Activated T-cell treated with anti-CD3 and anti-CD28 coated beads, Interleukin-2, amount 50 U/mL, for 4 hours (primary cell): ENCODE results near the gene HMG20A. TPM values are rescaled to one million over a fixed set of nuclear protein-coding genes. Genes with fewer than 3 reads are reported as not detected.

Source experiments
- ATAC-seq, 2 donors: fragments of 200-7000 bp; cut with Tn5 transposase; one replicate each; pipeline ENCODE4 v1.10.0; 2021
- DNase-seq: peaks from one replicate; pipeline ENCODE4 v3.0.0-alpha.2; 2020
- H3K27me3 Mint-ChIP-seq: one replicate; pipeline ENCODE4 v1.8.0; 2021; ENCODE audit warnings: low read depth, mixed read lengths
- H3K36me3 Mint-ChIP-seq: one replicate; pipeline ENCODE4 v1.8.0; 2022; ENCODE audit warnings: mixed read lengths; ENCODE audit not compliant: insufficient read depth
- H3K4me1 Mint-ChIP-seq: one replicate; pipeline ENCODE4 v1.8.0; 2021; ENCODE audit warnings: low read depth, mixed read lengths
- H3K4me3 Mint-ChIP-seq: one replicate; pipeline ENCODE4 v1.8.0; 2021; ENCODE audit warnings: mild to moderate bottlenecking, moderate library complexity, mixed read lengths
- H3K9me3 Mint-ChIP-seq: one replicate; pipeline ENCODE4 v1.8.0; 2021; ENCODE audit warnings: mixed read lengths
- total RNA-seq, 3 donors: library from RNA; stranded (reverse); gene quantifications; one replicate each; pipeline ENCODE4 v1.2.1, GENCODE V29; 2021

HMG20A gene
- total RNA-seq, 3 donors from 2014 or later, result 32.7 to 35.1 (median 34.3) TPM

DNA sequence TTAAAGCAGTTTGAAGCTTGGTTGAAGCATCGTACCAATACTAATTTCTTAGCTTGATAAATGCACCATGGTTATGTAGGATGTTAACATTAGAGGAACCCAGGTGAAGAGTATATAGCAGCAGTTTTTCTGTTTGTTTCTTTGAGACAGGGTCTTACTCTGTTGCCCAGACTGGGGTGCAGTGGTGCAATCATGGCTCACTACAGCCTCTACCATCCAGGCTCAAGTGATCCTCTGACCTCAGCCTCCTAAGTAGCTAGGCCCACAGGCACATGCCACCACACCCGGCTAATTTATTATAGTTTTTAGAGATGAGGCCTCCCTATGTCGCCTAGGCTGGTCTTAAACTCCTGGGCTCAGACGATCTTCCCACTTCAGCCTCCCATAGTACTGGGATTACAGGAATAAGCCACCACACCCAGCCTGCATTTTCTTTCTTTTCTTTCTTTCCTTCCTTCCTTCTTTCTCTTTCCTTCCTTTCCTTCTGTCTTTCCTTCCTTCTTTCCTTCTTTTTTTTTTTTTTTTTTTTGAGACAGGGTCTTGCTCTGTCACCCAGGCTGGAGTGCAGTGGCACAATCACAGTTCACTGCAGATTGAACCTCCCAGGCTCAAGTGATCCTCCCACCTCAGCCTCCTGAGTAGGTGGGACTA lies 6.9 kb upstream of the HMG20A start:
- ATAC-seq, result no peak
- no peak for DNase-seq
- H3K4me1 Mint-ChIP-seq, result peaks cover 32% of the 10 kb centered on the region
- no peak overlapping the region for H3K4me3 Mint-ChIP-seq
- H3K36me3 Mint-ChIP-seq, result no peaks in the 10 kb centered on the region
- H3K9me3 Mint-ChIP-seq, result no peaks in the 10 kb centered on the region
- no peaks in the 10 kb centered on the region for H3K27me3 Mint-ChIP-seq

DNA sequence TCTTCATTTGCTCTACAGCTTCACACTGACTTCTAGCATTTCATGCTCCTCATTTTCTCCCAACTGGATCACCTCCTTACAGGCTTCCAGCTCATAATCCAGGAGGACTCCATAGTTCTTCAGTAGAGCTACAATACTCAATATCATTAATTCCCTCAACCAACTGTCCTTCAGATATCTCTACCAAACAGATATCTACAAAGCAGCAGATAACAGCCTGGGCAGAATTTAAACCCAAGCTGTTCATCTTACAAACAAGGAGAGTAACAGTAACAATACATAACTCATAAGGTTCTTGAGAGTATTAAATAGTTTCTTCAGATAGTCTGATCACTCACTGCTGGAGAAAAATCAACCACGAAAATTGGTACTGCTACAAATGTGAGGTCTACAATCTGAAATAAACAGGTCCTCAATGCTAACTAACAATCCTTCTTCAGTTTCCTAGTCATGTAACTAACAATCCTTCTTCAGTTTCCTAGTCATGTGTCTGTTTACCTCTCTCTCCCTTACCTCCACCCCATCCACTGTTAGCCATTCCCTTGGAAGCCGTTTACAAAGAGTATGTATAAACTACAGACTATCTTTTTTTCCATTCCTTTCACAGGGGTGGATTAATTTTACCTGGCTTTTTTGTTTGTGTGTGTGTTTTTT lies 5.8 kb upstream of the HMG20A start:
- H3K9me3 Mint-ChIP-seq, result no peaks in the 10 kb centered on the region
- no peaks in the 10 kb centered on the region for H3K27me3 Mint-ChIP-seq
- H3K36me3 Mint-ChIP-seq, result no peaks in the 10 kb centered on the region
- peaks cover 27% of the 10 kb centered on the region for H3K4me1 Mint-ChIP-seq
- ATAC-seq (no peak), DNase-seq (no peak)
- H3K4me3 Mint-ChIP-seq, result no peak overlapping the region

DNA sequence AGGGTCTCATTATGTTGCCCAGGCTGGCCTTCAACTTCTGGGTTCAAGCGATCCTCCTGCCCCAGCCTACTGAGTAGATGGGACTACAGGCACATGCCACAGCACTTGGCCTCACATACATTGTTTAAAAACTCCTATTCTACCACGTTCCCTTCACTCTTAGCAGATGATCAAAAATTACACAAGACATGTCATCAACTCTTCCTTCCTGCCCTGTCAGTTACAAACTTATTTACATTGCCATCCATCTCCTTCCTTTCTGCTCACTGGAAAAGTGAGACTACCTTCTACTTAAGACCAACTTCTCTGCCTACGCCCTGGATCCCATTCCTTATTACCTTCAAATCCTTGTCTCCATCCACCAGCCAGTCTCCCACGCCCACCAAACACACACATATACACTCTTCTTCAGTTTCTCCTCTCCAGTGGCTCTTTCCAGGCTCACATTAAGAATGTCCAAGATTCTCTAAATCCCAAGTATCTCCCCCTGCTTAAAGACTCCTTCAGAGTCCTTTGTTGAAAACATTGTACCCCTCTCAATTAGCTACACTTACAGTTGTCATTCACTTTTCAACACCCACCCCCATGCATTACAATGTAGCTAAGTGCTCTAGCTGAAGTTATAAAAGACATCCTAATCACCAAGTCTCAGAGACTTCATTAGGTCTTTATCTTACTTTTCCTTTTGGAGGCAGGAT lies 5.1 kb upstream of the HMG20A start:
- H3K36me3 Mint-ChIP-seq, result no peaks in the 10 kb centered on the region
- H3K27me3 Mint-ChIP-seq, result no peaks in the 10 kb centered on the region
- H3K4me1 Mint-ChIP-seq, result peaks cover 22% of the 10 kb centered on the region
- ATAC-seq (no peak), DNase-seq (no peak)
- H3K9me3 Mint-ChIP-seq, result no peaks in the 10 kb centered on the region
- no peak overlapping the region for H3K4me3 Mint-ChIP-seq

DNA sequence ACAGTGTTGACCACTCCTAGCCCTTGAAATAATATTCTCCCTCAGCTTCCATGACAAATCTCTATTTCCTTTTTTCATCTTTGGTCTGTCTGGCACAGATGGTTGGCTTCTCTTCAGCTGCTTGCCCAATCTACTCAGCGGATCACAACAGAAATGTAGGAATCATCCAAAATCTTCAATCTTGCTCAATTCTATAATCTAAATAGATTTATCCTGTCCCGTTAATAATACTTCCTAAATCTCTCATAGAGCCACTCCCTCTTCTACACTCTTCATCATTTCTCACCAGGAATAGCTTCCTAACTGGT lies 4.6 kb upstream of the HMG20A start:
- ATAC-seq (no peak), DNase-seq (no peak)
- no peaks in the 10 kb centered on the region for H3K9me3 Mint-ChIP-seq
- no peaks in the 10 kb centered on the region for H3K36me3 Mint-ChIP-seq
- H3K4me1 Mint-ChIP-seq, result peaks cover 23% of the 10 kb centered on the region
- no peaks in the 10 kb centered on the region for H3K27me3 Mint-ChIP-seq
- no peak overlapping the region for H3K4me3 Mint-ChIP-seq

DNA sequence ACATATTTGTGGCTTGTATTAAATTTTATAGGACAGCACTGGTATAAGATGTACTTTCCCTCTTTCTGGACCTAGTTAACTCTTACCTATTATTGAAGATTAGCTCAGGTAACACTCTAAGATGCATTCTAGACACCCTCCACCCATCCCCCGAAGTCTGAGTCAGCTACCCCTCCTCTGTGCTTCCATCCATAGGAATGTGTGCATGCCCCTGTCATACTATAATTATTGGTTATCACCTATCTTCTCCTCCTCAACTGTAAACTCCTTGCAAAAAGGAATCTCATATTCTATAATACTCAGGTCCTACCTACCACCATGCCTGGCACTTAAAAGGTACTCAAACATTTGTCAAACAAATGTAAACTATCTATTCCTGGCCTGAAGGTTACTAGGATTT lies 3.7 kb upstream of the HMG20A start:
- peaks cover 30% of the 10 kb centered on the region for H3K4me1 Mint-ChIP-seq
- no peaks in the 10 kb centered on the region for H3K9me3 Mint-ChIP-seq
- ATAC-seq (no peak), DNase-seq (no peak)
- no peaks in the 10 kb centered on the region for H3K36me3 Mint-ChIP-seq
- no peaks in the 10 kb centered on the region for H3K27me3 Mint-ChIP-seq
- H3K4me3 Mint-ChIP-seq, result no peak overlapping the region

DNA sequence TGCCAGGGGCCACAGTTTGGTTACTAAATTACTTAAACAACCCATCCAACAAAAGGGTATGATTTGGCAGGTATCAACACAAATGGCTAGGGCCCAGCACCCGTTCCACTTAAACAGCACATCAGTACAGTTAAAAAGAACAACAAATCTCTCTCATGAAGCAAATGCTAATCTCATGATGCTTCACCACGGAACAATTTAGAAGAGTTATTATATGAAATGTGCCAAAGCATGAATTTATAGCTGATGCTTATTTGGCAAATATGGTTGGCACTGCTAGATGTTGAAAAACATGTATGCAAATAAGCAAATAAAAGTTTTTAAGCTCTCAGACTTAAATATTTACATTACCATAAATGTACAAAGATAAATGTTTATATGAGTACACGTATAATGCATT lies 3.1 kb upstream of the HMG20A start:
- Mint-ChIP-seq H3K4me1 (peaks cover 31% of the 10 kb centered on the region), H3K9me3 (no peaks in the 10 kb centered on the region), H3K4me3 (no peak overlapping the region), H3K27me3 (no peaks in the 10 kb centered on the region), H3K36me3 (no peaks in the 10 kb centered on the region)
- no peak for DNase-seq
- no peak for ATAC-seq

DNA sequence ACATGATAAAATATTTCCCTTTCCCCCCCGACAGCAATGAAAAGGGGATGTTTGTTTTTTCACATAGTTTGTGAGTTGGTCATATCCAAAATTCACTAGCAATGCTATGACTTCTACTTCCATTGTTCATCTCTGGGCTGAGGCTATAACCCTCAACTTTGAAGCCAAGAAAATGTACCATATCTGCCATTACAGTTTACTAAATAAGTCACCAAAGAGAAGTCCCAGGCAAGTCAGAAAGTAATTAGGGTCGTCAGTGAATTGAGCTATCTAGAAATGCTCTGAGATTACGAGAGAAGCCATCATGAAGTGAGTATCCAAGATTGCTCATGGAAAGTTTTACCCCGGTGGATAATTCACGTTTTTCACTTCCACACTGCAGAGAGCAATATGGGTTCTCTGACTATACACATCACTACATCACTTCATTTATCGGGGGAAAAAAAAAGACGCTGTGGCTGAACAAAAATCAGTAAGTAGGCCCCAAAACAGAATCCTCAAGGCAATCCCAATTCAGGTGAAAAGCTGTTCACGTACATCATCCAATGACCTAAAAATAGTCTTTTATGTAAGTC lies 2.2 kb upstream of the HMG20A start:
- peak overlapping the region; percentile 91 for H3K4me3 Mint-ChIP-seq
- no peaks in the 10 kb centered on the region for H3K27me3 Mint-ChIP-seq
- H3K4me1 Mint-ChIP-seq, result peaks cover 35% of the 10 kb centered on the region
- peaks cover 2% of the 10 kb centered on the region for H3K36me3 Mint-ChIP-seq
- H3K9me3 Mint-ChIP-seq, result no peaks in the 10 kb centered on the region
- ATAC-seq, result no peak
- DNase-seq, result no peak

DNA sequence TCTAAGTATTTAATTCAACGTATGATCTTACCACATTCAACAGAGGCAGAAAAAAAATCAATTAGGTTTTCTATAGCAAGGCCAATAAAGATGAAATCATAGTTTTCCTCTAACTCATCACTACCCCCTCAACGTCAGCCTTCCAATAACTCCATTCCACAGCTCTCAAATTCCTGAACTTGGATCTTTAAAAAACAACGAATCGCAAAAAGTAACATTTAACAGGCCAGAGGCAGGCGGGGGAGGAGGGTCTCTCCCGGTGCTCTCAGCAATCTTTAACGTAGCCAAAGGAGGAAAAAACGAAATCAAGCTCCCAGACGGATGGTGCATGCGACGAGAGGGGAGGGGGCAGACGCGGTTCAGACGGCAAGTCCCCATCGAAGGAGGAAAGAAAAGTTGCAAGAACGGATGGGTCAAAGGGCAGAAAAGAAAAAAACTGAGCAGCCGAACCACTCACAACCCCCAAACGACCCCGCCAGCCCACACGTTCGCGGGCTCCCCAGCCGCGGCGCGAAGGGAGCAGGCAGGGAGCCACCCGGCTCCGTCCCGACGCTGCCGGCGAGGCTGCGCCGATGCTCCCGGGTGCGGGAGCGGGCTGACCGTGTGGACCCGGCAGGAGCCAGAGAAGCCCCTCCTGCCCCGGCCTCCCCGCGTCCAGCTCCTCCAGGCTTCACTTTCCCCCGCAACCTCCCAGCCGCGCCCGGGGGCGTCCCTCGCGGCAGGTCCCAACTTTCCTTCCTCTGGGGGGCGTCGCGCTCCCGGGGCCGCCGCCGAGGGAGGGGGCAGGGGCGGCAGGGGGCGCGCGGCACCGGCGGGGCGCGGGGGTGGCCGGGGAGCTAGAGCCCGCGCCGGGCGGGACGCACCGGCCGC lies 1.5 kb upstream of the HMG20A start:
- Mint-ChIP-seq H3K4me3 (peak overlapping the region; percentile 91), H3K36me3 (peaks cover 2% of the 10 kb centered on the region), H3K4me1 (peaks cover 42% of the 10 kb centered on the region), H3K9me3 (no peaks in the 10 kb centered on the region), H3K27me3 (no peaks in the 10 kb centered on the region)
- ATAC-seq (peak; percentile 18 to 38), DNase-seq (peak; percentile 38)

DNA sequence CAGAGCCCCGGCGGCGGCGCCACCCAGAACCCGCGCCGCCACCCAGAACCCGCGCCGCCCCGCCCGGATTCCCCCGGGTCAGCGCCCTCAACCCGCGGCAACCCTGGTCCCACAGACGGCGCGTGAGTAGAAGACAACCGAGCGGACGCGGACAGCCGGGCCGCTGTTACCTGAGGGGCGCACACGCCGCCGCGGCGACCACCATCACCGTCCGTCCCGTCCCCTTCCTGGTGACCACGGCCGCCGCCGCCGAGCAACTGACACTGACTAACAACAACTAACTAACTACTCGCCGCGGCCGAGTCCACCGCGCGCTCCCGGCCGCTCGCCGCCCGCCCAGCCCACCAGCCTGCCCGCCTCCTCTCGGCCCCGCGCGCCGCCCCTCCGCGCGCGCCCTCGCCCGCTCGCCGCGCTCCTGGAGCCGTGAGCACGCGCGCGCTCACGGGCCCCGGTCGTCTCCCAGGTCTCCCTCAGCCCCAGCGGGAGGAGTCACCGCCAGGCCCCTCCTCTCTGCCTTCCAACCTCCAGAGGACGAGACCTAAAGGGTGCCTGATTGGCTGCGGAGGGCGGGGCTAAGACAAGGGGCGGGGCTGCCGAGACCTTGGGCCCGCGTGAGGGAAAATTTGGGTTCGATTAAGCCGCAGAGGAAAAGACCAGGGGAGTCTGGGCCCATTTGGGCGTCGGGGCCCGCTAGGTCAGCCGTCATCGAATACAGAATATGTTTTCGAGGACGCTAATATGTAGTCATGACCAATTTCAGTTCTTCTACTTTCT lies 665 bp upstream of the HMG20A start, which contains the start of gene PEAK1:
TSS of gene PEAK1 (minus strand) at position 269 of the 774 bp plus-strand sequence. CDS start 238,178 bp downstream, outside the sequence.
- Mint-ChIP-seq H3K9me3 (no peaks in the 10 kb centered on the region), H3K27me3 (no peaks in the 10 kb centered on the region), H3K4me1 (peaks cover 50% of the 10 kb centered on the region), H3K36me3 (peaks cover 6% of the 10 kb centered on the region), H3K4me3 (peak within 1 kb of the TSS; percentile 98)
- DNase-seq (peak; percentile 100), ATAC-seq (peak; percentile 97)

DNA sequence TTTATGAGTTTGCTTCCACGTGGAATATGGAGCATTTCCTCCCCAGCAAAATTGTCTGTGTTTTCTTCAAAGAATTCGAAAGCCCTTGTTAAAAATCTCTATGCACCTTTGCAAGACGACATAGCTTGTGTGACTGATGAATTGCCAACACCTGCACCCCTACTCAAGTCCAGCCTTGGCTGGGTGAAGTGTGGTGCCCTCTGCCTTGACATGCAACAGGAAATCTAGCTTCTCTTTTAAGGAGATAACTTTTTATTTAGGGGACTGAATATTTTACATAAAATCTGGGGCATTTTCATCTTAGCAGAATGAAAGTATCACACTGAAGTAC lies 647 bp downstream of the HMG20A start:
- Mint-ChIP-seq H3K36me3 (peaks cover 9% of the 10 kb centered on the region), H3K4me1 (peaks cover 61% of the 10 kb centered on the region), H3K27me3 (no peaks in the 10 kb centered on the region), H3K4me3 (peak overlapping the region; percentile 98), H3K9me3 (no peaks in the 10 kb centered on the region)
- ATAC-seq (no peak), DNase-seq (no peak)

DNA sequence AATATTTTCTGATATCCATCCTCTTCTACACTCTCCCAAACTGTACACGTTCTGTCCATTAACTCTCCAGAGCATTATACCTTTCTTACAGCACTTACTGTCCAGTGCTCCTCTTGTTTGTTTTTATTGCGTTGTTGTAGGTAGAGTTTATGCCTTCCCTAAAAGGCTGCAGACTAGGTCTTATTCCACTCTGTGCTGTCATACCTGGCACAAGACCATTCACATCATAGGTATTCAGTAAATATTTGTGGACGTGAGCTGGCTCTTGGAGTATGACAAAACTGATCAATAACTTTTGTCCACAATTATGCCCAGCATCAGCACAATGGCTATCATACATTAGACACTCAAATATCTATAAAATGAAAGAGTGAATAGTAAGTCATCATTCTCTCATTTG lies 4.4 kb downstream of the HMG20A start:
- DNase-seq, result no peak
- H3K4me3 Mint-ChIP-seq, result no peak overlapping the region
- no peak for ATAC-seq
- H3K9me3 Mint-ChIP-seq, result no peaks in the 10 kb centered on the region
- peaks cover 12% of the 10 kb centered on the region for H3K36me3 Mint-ChIP-seq
- peaks cover 63% of the 10 kb centered on the region for H3K4me1 Mint-ChIP-seq
- no peaks in the 10 kb centered on the region for H3K27me3 Mint-ChIP-seq

DNA sequence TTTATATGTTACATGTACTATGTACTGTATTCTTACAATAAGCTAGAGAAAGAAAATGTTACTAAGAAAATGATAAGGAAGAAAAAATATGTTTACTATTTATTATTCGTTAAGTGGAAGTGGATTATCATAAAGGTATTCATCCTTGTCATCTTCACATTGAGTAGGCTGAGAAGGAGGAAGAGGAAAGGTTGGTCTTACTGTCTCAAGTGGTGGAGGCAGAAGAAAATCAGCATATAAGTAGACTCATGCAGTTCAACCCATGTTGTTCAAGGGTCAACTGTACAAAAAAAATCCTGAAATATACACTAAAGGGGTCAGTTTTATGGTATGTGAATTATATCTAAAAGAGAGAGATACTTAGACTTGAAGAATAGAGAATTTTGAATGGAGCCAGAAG lies 5.7 kb downstream of the HMG20A start:
- DNase-seq (no peak), ATAC-seq (no peak)
- Mint-ChIP-seq H3K27me3 (no peaks in the 10 kb centered on the region), H3K9me3 (no peaks in the 10 kb centered on the region), H3K4me3 (no peak overlapping the region), H3K4me1 (peaks cover 66% of the 10 kb centered on the region), H3K36me3 (peaks cover 16% of the 10 kb centered on the region)

DNA sequence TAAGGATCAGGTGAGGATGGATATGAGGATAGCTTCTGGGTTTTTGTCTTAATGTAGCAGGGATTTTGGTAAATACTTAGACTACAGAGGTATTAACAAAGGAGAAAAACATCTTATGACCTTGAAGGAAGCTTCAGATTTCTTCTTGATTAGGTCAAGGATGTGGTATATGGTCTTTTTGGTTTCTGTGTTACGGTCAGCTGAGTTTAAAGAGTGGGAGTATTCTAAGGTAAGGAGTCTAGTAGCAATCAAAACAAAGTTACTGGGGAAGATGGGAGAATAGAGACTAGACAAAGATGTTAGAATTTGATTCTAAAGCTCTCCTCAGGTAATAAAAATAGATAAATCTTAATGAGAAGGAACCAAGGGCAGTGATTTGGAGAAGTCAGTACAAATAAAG lies 6.2 kb downstream of the HMG20A start:
- DNase-seq, result no peak
- Mint-ChIP-seq H3K27me3 (no peaks in the 10 kb centered on the region), H3K36me3 (peaks cover 16% of the 10 kb centered on the region), H3K9me3 (no peaks in the 10 kb centered on the region), H3K4me3 (no peak overlapping the region), H3K4me1 (peaks cover 61% of the 10 kb centered on the region)
- ATAC-seq, result no peak
